GM04503 (cell line): ENCODE results near the gene METAP2.
"Not testable (repeated sequence)": the region's sequence is repeated elsewhere in the genome, so short reads cannot be mapped to it uniquely, and the experiment has no call there.

Experiments used
- DNase-seq: peaks from one replicate; pipeline ENCODE4 v3.0.0-alpha.2; 2012; ENCODE audit warnings: low read depth

The METAP2 gene

GRCh38 chr12:95473884-95474659 is at the start of gene METAP2:
Gene METAP2 (plus strand): TSS chr12:95474152. CDS start chr12:95474180, 28 bp downstream.
- DNase-seq, result peak; percentile 81

GRCh38 chr12:95424271-95424994 is 49.5 kb upstream of the METAP2 start:
- DNase-seq, result no peak

- DNase-seq, result no peak
These were observed 44.8 kb upstream of the METAP2 start for GRCh38 chr12:95429172-95429510.

- DNase-seq, result no peak
These were observed 42.8 kb upstream of the METAP2 start for GRCh38 chr12:95431120-95431519.

GRCh38 chr12:95435355-95435754 is 38.6 kb upstream of the METAP2 start:
- DNase-seq, result no peak

GRCh38 chr12:95437565-95437964 is 36.4 kb upstream of the METAP2 start:
- no peak for DNase-seq

- no peak for DNase-seq
These were observed 34.3 kb upstream of the METAP2 start for GRCh38 chr12:95439461-95440230.

- no peak for DNase-seq
These were observed 33.6 kb upstream of the METAP2 start for GRCh38 chr12:95440401-95440800.

GRCh38 chr12:95443459-95443858 is 30.5 kb upstream of the METAP2 start:
- DNase-seq, result no peak

- DNase-seq, result not testable (repeated sequence)
These were observed 28.9 kb upstream of the METAP2 start for GRCh38 chr12:95445099-95445498.

- no peak for DNase-seq
These were observed 28.0 kb upstream of the METAP2 start for GRCh38 chr12:95445884-95446505.

- no peak for DNase-seq
These were observed 27.4 kb upstream of the METAP2 start for GRCh38 chr12:95446506-95446900.

- DNase-seq, result not testable (repeated sequence)
These were observed 24.3 kb upstream of the METAP2 start for GRCh38 chr12:95449656-95450055.

- not testable (repeated sequence) for DNase-seq
These were observed 21.5 kb upstream of the METAP2 start for GRCh38 chr12:95452501-95452900.

GRCh38 chr12:95453881-95454280 is 20.1 kb upstream of the METAP2 start:
- DNase-seq, result peak; percentile 21

GRCh38 chr12:95454780-95455215 is 19.2 kb upstream of the METAP2 start:
- not testable (repeated sequence) for DNase-seq

GRCh38 chr12:95457605-95458004 is 16.3 kb upstream of the METAP2 start:
- not testable (repeated sequence) for DNase-seq

- DNase-seq, result no peak
These were observed 15.2 kb upstream of the METAP2 start for GRCh38 chr12:95458761-95459160.

- DNase-seq, result no peak
These were observed 14.6 kb upstream of the METAP2 start for GRCh38 chr12:95459310-95459709.

GRCh38 chr12:95460105-95460504 is 13.8 kb upstream of the METAP2 start:
- no peak for DNase-seq

GRCh38 chr12:95460896-95461295 is 13.1 kb upstream of the METAP2 start:
- DNase-seq, result no peak

- DNase-seq, result no peak
These were observed 11.9 kb upstream of the METAP2 start for GRCh38 chr12:95462081-95462480.
